Measurements from ENCODE around the gene PPM1L.
"Not testable (repeated sequence)": the region's sequence is repeated elsewhere in the genome, so short reads cannot be mapped to it uniquely, and the experiment has no call there.

PPM1L gene

GRCh38 chr3:160982491-160982890, 226.5 kb downstream of the PPM1L start:
- no peak for TF ChIP-seq TCF4 (CRISPR knock-in tag; IDR thresholded peaks at IDR 0.05; ENCODE audit: borderline replicate concordance)
- no peak for TF ChIP-seq OSR1 (CRISPR knock-in tag; IDR thresholded peaks at IDR 0.05)
- TF ChIP-seq ESRRG (CRISPR knock-in tag; IDR thresholded peaks at IDR 0.05) = no peak
- TF ChIP-seq ZNF8 (CRISPR knock-in tag; IDR thresholded peaks at IDR 0.05) = no peak
- TF ChIP-seq SNAI2 (CRISPR knock-in tag; IDR thresholded peaks at IDR 0.05) = no peak
- no peak for TF ChIP-seq ZNF70 (CRISPR knock-in tag; IDR thresholded peaks at IDR 0.05)
- no peak for TF ChIP-seq CSRNP3 (CRISPR knock-in tag; IDR thresholded peaks at IDR 0.05)
- no peak for TF ChIP-seq PATZ1 (CRISPR knock-in tag; IDR thresholded peaks at IDR 0.05; ENCODE audit: borderline replicate concordance)
- no peak for TF ChIP-seq RARB (CRISPR knock-in tag; IDR thresholded peaks at IDR 0.05)
- no peak for ATAC-seq

GRCh38 chr3:160983900-160984299, 227.9 kb downstream of the PPM1L start:
- not testable (repeated sequence) for ATAC-seq

GRCh38 chr3:160986069-160986468, 230.0 kb downstream of the PPM1L start:
- no peak for TF ChIP-seq CREB5 (CRISPR knock-in tag; IDR thresholded peaks at IDR 0.05; ENCODE audit: low read depth)
- no peak for TF ChIP-seq CSRNP3 (CRISPR knock-in tag; IDR thresholded peaks at IDR 0.05)
- no peak for TF ChIP-seq TSHZ2 (CRISPR knock-in tag; IDR thresholded peaks at IDR 0.05)
- TF ChIP-seq ISL1 (CRISPR knock-in tag; IDR thresholded peaks at IDR 0.05) = no peak
- TF ChIP-seq ZFP3 (CRISPR knock-in tag; IDR thresholded peaks at IDR 0.05) = no peak
- TF ChIP-seq TOX (CRISPR knock-in tag; IDR thresholded peaks at IDR 0.05; ENCODE audit: borderline replicate concordance) = no peak
- no peak for TF ChIP-seq CSDC2 (CRISPR knock-in tag; IDR thresholded peaks at IDR 0.05)
- no peak for TF ChIP-seq ZNF565 (CRISPR knock-in tag; conservative IDR thresholded peaks at IDR 0.05; ENCODE audit: low read depth)
- TF ChIP-seq BACH2 (CRISPR knock-in tag; IDR thresholded peaks at IDR 0.05; ENCODE audit: borderline replicate concordance) = no peak
- TF ChIP-seq PATZ1 (CRISPR knock-in tag; IDR thresholded peaks at IDR 0.05; ENCODE audit: borderline replicate concordance) = no peak
- no peak for TF ChIP-seq ZNF70 (CRISPR knock-in tag; IDR thresholded peaks at IDR 0.05)
- TF ChIP-seq ARNTL (CRISPR knock-in tag; IDR thresholded peaks at IDR 0.05; ENCODE audit: borderline replicate concordance, low read depth) = no peak
- no peak for TF ChIP-seq RARB (CRISPR knock-in tag; IDR thresholded peaks at IDR 0.05)
- no peak for TF ChIP-seq POU6F1 (CRISPR knock-in tag; IDR thresholded peaks at IDR 0.05; ENCODE audit: borderline replicate concordance, low read depth)
- TF ChIP-seq GLIS3 (CRISPR knock-in tag; IDR thresholded peaks at IDR 0.05) = no peak
- TF ChIP-seq ESRRG (CRISPR knock-in tag; IDR thresholded peaks at IDR 0.05) = no peak
- no peak for ATAC-seq

All from SK-N-SH treated with all-trans-retinoic acid at 6 μM for 48 hours (cell line).